Measurements from ENCODE around the gene ITPRIPL1. TPM values are rescaled to one million over a fixed set of nuclear protein-coding genes. Genes with fewer than 3 reads are reported as not detected.

Gene ITPRIPL1
- total RNA-seq, 1 donor from 2014 or later = 4.9 TPM

GRCh38 chr2:96353032-96353561 lies 28.0 kb downstream of the ITPRIPL1 start:
- DNase-seq (ENCODE audit: low spot score in 2 of 2) = no peak
- no peak for FAIRE-seq

DNA sequence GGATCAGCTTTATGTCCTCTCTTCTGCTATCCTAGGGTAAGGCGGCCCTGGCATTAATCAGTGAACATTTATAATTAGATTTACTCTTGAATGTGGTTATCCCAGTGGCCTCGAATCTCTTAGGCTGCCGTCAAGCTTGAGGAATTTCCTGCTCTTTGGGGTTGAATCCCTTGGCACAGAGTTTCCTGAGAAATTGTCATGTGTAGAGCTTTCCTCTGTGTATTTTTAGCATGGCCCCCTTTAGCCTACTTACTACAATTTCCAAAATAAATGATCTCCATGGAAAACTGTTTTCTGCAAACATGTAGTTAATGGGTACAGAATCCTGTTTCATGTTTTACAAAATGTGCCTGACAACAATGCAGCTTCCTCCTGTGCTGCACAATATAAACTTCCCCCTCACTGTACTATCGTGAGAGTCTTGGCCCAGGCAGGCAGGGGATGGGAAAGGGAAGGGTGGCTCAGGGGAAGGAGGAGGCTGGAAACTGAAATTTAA lies 28.5 kb downstream of the ITPRIPL1 start:
- FAIRE-seq (no peak), DNase-seq (ENCODE audit: low spot score in 2 of 2) (no peak)

GRCh38 chr2:96354492-96354891 lies 29.4 kb downstream of the ITPRIPL1 start:
- FAIRE-seq (no peak), DNase-seq (ENCODE audit: low spot score in 2 of 2) (no peak)

GRCh38 chr2:96356889-96357288 lies 31.8 kb downstream of the ITPRIPL1 start:
- FAIRE-seq (no peak), DNase-seq (ENCODE audit: low spot score in 2 of 2) (no peak)

- DNase-seq (ENCODE audit: low spot score in 2 of 2) (peak in 1 of 2 donors; percentile 37), FAIRE-seq (no peak)
Measured at GRCh38 chr2:96359310-96359709, 34.2 kb downstream of the ITPRIPL1 start.

- FAIRE-seq = no peak
- DNase-seq (ENCODE audit: low spot score in 2 of 2) = no peak
Measured at GRCh38 chr2:96359866-96360265, 34.7 kb downstream of the ITPRIPL1 start.

GRCh38 chr2:96361751-96362150 lies 36.6 kb downstream of the ITPRIPL1 start:
- FAIRE-seq (no peak), DNase-seq (ENCODE audit: low spot score in 2 of 2) (no peak)

DNA sequence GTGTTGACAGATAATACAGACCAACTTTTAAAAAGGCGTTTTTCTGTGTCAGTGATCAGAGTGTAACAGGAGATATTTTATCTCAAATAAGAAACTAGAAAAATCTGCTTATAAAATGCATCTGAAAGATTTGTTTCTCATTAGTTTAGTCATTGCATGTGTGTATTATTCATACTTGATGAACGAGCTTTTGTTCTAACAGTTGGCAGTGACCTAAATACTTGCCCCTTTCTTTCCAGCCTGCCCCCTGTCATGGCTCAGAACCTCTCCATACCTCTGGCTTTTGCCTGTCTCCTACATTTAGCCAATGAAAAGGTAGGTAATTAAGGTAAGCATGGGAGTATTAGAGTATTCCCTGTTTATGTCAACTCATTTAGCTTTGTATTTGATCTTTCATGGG lies 44.1 kb downstream of the ITPRIPL1 start:
- peak in 1 of 2 donors; percentile 36 for DNase-seq (ENCODE audit: low spot score in 2 of 2)
- no peak for FAIRE-seq

- DNase-seq (ENCODE audit: low spot score in 2 of 2) = peak in 1 of 2 donors; percentile 36
Measured at GRCh38 chr2:96374211-96374951, 49.3 kb downstream of the ITPRIPL1 start.

More at GRCh38 chr2:96374211-96374951, 49.3 kb downstream of the ITPRIPL1 start:
- FAIRE-seq = no peak

Other genes starting within 250 kb of the ITPRIPL1 start
- gene ADRA2B, start 208.7 kb upstream of the ITPRIPL1 start, total RNA-seq = under 0.01 TPM
- not detected for gene ASTL, start 186.8 kb upstream of the ITPRIPL1 start, total RNA-seq
- 4.5 TPM for gene DUSP2, start 179.9 kb upstream of the ITPRIPL1 start, total RNA-seq
- 174 TPM for gene STARD7, start 116.5 kb upstream of the ITPRIPL1 start, total RNA-seq
- 14.7 TPM for gene TMEM127, start 59.3 kb upstream of the ITPRIPL1 start, total RNA-seq
- 74.6 TPM for gene CIAO1, start 59.1 kb upstream of the ITPRIPL1 start, total RNA-seq
- gene SNRNP200, start 19.8 kb upstream of the ITPRIPL1 start, total RNA-seq = 41.6 TPM
- 2.4 TPM for gene NCAPH, start 10.4 kb downstream of the ITPRIPL1 start, total RNA-seq
- gene NEURL3, start 180.0 kb downstream of the ITPRIPL1 start, total RNA-seq = not detected
- 1.6 TPM for gene ARID5A, start 211.4 kb downstream of the ITPRIPL1 start, total RNA-seq